T-cell (primary cell): ENCODE data around the gene TM7SF3. TPM values are rescaled to one million over a fixed set of nuclear protein-coding genes. Genes with fewer than 3 reads are reported as not detected.

ENCODE experiments used
- ATAC-seq, 4 experiments: fragments of 200-7000 bp in 3 of 4; fragments of 150-1000 bp in 1 of 4; cut with Tn5 transposase; replicated peaks in 1 of 4; 1 replicate in 3 of 4; 2 replicates in 1 of 4; pipeline ENCODE4 v1.10.0; 2021; ENCODE audit warnings: moderate library complexity in 3 of 4, mild to moderate bottlenecking in 2 of 4, moderate number of reproducible peaks in 1 of 4
- CTCF ChIA-PET, 2 donors: fragments of 300-600 bp; sonication (Branson Sonifier 250); formaldehyde crosslinking; loops; one replicate each; lab custom pipeline; 2022; ENCODE audit warnings: antibody characterized with exemption in 2 of 2; lab: Charles Lee
- POLR2A ChIA-PET, 2 donors: fragments of 300-600 bp; sonication (Branson Sonifier 250); formaldehyde crosslinking; loops; one replicate each; lab custom pipeline; 2022; ENCODE audit warnings: antibody characterized with exemption in 2 of 2; lab: Charles Lee
- DNase-seq, 35 experiments: peaks; one replicate each; pipeline versions ENCODE4 v3.0.0 to v3.0.0-alpha.2; 2013 to 2023
- H3K27ac ChIP-seq: one replicate; pipeline ENCODE4 v1.5.1; 2013; ENCODE audit warnings: low read length
- H3K27me3 ChIP-seq, 2 experiments: replicated peaks in 1 of 2; 1 replicate in 1 of 2; 2 replicates in 1 of 2; pipeline versions ENCODE4 v1.6.1 to v1.7.0; 2013; ENCODE audit warnings: low read length in 1 of 2, mixed read lengths in 1 of 2; ENCODE audit not compliant: control insufficient read depth in 2 of 2, insufficient read depth in 2 of 2; ENCODE audit errors: extremely low read depth in 1 of 2
- H3K36me3 ChIP-seq, 2 donors: 1 replicate in 1 of 2; 2 replicates in 1 of 2; pipeline versions ENCODE4 v1.6.1 to v1.7.0; 2013; ENCODE audit warnings: low read length in 1 of 2; ENCODE audit not compliant: control insufficient read depth in 2 of 2, insufficient read depth in 1 of 2; ENCODE audit errors: extremely low read depth in 1 of 2
- H3K4me1 ChIP-seq, 2 experiments: 1 replicate in 1 of 2; 2 replicates in 1 of 2; pipeline versions ENCODE4 v1.6.1 to v1.7.0; 2013; ENCODE audit warnings: low read length in 2 of 2, mixed read lengths in 1 of 2; ENCODE audit not compliant: insufficient read depth in 2 of 2, control insufficient read depth in 1 of 2; ENCODE audit errors: extremely low read depth in 1 of 2
- H3K4me3 ChIP-seq, 2 donors: 1 replicate in 1 of 2; 2 replicates in 1 of 2; pipeline versions ENCODE4 v1.5.1 to v1.7.0; 2013; ENCODE audit warnings: mild to moderate bottlenecking in 2 of 2, low read length in 1 of 2, moderate library complexity in 1 of 2; ENCODE audit not compliant: control insufficient read depth in 1 of 2; ENCODE audit errors: extremely low read depth in 1 of 2
- H3K9me3 ChIP-seq: 2 replicates; pipeline ENCODE4 v1.7.0; 2013
- H3K27ac Mint-ChIP-seq, 2 donors: one replicate each; pipeline ENCODE4 v1.8.0; 2020 to 2021; ENCODE audit warnings: mild to moderate bottlenecking in 2 of 2, mixed read lengths in 2 of 2
- H3K27me3 Mint-ChIP-seq, 2 donors: one replicate each; pipeline ENCODE4 v1.8.0; 2021 to 2022; ENCODE audit warnings: mixed read lengths in 2 of 2
- H3K36me3 Mint-ChIP-seq: one replicate; pipeline ENCODE4 v1.8.0; 2021; ENCODE audit warnings: mixed read lengths
- H3K4me1 Mint-ChIP-seq, 3 donors: one replicate each; pipeline ENCODE4 v1.8.0; 2020 to 2022; ENCODE audit warnings: mixed read lengths in 3 of 3, mild to moderate bottlenecking in 1 of 3
- H3K4me3 Mint-ChIP-seq, 3 donors: one replicate each; pipeline ENCODE4 v1.8.0; 2020 to 2022; ENCODE audit warnings: mild to moderate bottlenecking in 3 of 3, mixed read lengths in 3 of 3, moderate library complexity in 3 of 3
- H3K9me3 Mint-ChIP-seq, 3 donors: one replicate each; pipeline ENCODE4 v1.8.0; 2020 to 2022; ENCODE audit warnings: mixed read lengths in 3 of 3
- WGBS: methylation state at CpG from one replicate; pipeline ENCODE4 v1.1.5; 2013; ENCODE audit warnings: missing lambda C conversion rate; ENCODE audit not compliant: insufficient coverage; 5-methylcytosine and 5-hydroxymethylcytosine counted together
- total RNA-seq, 35 experiments: library from RNA in 6 of 35; stranded (reverse) in 6 of 35; fragments of 120-200 nt in 1 of 35; gene quantifications; one replicate each; pipeline versions ENCODE4 v1.2.1 to v1.2.4 and lab custom pipeline; 2013 to 2026

TM7SF3 gene
- total RNA-seq, 5 donors from 2014 or later (not counting 1 experiment from before 2014, with no cell fraction given) = 24.9 to 30.6 (median 26.8) TPM

- no peaks in the 10 kb centered on the region for H3K9me3 ChIP-seq
- 92% methylated on average over 2 of the region's 6 CpGs for WGBS
- H3K4me3 ChIP-seq = no peak overlapping the region
- ATAC-seq = no peak
- peaks cover 2 to 4% of the 10 kb centered on the region in 2 experiments for H3K4me1 ChIP-seq
- H3K27ac ChIP-seq = no peak overlapping the region
- peaks cover 5 to 17% of the 10 kb centered on the region in 2 donors for H3K36me3 ChIP-seq
- H3K27ac Mint-ChIP-seq = no peak overlapping the region
- POLR2A ChIA-PET = no interaction called here
- peaks cover 18% of the 10 kb centered on the region for H3K36me3 Mint-ChIP-seq
- CTCF ChIA-PET = interaction anchor here (0.6 to 1.2 kb wide), 4 partner anchors 10 to 789 kb away, joined by 3 to 4 read pairs (median 4); partner anchors contain the start of gene TM7SF3 (in 1 of the 2)
- H3K9me3 Mint-ChIP-seq = no peaks in the 10 kb centered on the region
- H3K4me1 Mint-ChIP-seq = peaks cover 31 to 35% (median 32%) of the 10 kb centered on the region in 3 donors
- H3K27me3 ChIP-seq = no peaks in the 10 kb centered on the region
- no peak for DNase-seq
- H3K27me3 Mint-ChIP-seq = no peaks in the 10 kb centered on the region
- H3K4me3 Mint-ChIP-seq = no peak overlapping the region
Observed at GRCh38 chr12:27003421-27004381, 10.5 kb downstream of the TM7SF3 start.

- Mint-ChIP-seq H3K4me3 (no peak overlapping the region), H3K4me1 (peaks cover 21 to 29% (median 26%) of the 10 kb centered on the region in 3 donors), H3K27me3 (no peaks in the 10 kb centered on the region), H3K36me3 (peaks cover 25% of the 10 kb centered on the region), H3K9me3 (no peaks in the 10 kb centered on the region), H3K27ac (no peak overlapping the region)
- POLR2A ChIA-PET = no interaction called here
- no CpG with 5 or more reads among the region's 5 CpGs for WGBS
- Histone ChIP-seq H3K9me3 (no peaks in the 10 kb centered on the region), H3K27ac (no peak overlapping the region), H3K4me1 (peaks cover 2 to 4% of the 10 kb centered on the region in 2 experiments), H3K36me3 (peaks cover 5 to 24% of the 10 kb centered on the region in 2 donors), H3K4me3 (no peak overlapping the region), H3K27me3 (no peaks in the 10 kb centered on the region)
- no peak for ATAC-seq
- no peak for DNase-seq
- CTCF ChIA-PET = interaction anchor here (0.6 kb wide), 2 partner anchors 60 to 379 kb away, joined by 3 to 7 read pairs; no protein-coding TSS in a partner anchor
Observed at GRCh38 chr12:27002141-27002540, 12.0 kb downstream of the TM7SF3 start.

- H3K4me1 Mint-ChIP-seq = peaks cover 21 to 27% (median 24%) of the 10 kb centered on the region in 3 donors
- Histone ChIP-seq H3K4me1 (peaks cover 2 to 4% of the 10 kb centered on the region in 2 experiments), H3K27me3 (no peaks in the 10 kb centered on the region), H3K36me3 (peaks cover 5 to 26% of the 10 kb centered on the region in 2 donors), H3K9me3 (no peaks in the 10 kb centered on the region), H3K27ac (no peak overlapping the region), H3K4me3 (no peak overlapping the region)
- DNase-seq = no peak
- H3K27me3 Mint-ChIP-seq = no peaks in the 10 kb centered on the region
- POLR2A ChIA-PET = no interaction called here
- ATAC-seq = no peak
- no peak overlapping the region for H3K27ac Mint-ChIP-seq
- H3K4me3 Mint-ChIP-seq = no peak overlapping the region
- 87% methylated on average over 3 of the region's 5 CpGs for WGBS
- CTCF ChIA-PET = interaction anchor here in 1 of 2 donors (0.6 kb wide), 1 partner anchor 59 kb away, joined by 7 read pairs; no protein-coding TSS in a partner anchor
- H3K36me3 Mint-ChIP-seq = peaks cover 26% of the 10 kb centered on the region
- no peaks in the 10 kb centered on the region for H3K9me3 Mint-ChIP-seq
Observed at GRCh38 chr12:27001663-27002062, 12.5 kb downstream of the TM7SF3 start.

- Histone ChIP-seq H3K9me3 (no peaks in the 10 kb centered on the region), H3K27me3 (no peaks in the 10 kb centered on the region), H3K36me3 (peaks cover 5 to 29% of the 10 kb centered on the region in 2 donors), H3K4me3 (no peak overlapping the region), H3K4me1 (peaks cover 2 to 4% of the 10 kb centered on the region in 2 experiments), H3K27ac (no peak overlapping the region)
- H3K4me3 Mint-ChIP-seq = no peak overlapping the region
- H3K36me3 Mint-ChIP-seq = peaks cover 29% of the 10 kb centered on the region
- H3K9me3 Mint-ChIP-seq = no peaks in the 10 kb centered on the region
- no peak overlapping the region for H3K27ac Mint-ChIP-seq
- ATAC-seq (no peak), DNase-seq (no peak)
- peaks cover 21 to 27% (median 24%) of the 10 kb centered on the region in 3 donors for H3K4me1 Mint-ChIP-seq
- no peaks in the 10 kb centered on the region for H3K27me3 Mint-ChIP-seq
- CTCF ChIA-PET = interaction anchor here in 1 of 2 donors (0.7 kb wide), 1 partner anchor 146 kb away, joined by 3 read pairs; no protein-coding TSS in a partner anchor
- WGBS = no CpG with 5 or more reads among the region's 1 CpG
- POLR2A ChIA-PET = no interaction called here
Observed at GRCh38 chr12:27000961-27001360, 13.2 kb downstream of the TM7SF3 start.

GRCh38 chr12:26997003-26997402 lies 17.2 kb downstream of the TM7SF3 start:
- H3K9me3 Mint-ChIP-seq = no peaks in the 10 kb centered on the region
- Histone ChIP-seq H3K27ac (no peak overlapping the region), H3K4me3 (no peak overlapping the region), H3K9me3 (no peaks in the 10 kb centered on the region), H3K4me1 (peaks cover 2 to 4% of the 10 kb centered on the region in 2 experiments), H3K36me3 (peaks cover 5 to 51% of the 10 kb centered on the region in 2 donors), H3K27me3 (no peaks in the 10 kb centered on the region)
- H3K27me3 Mint-ChIP-seq = no peaks in the 10 kb centered on the region
- no CpG with 5 or more reads among the region's 2 CpGs for WGBS
- ChIA-PET CTCF (interaction anchor here (0.7 to 1.5 kb wide), 2 partner anchors 17 to 42 kb away, joined by 5 read pairs; partner anchors contain the start of gene TM7SF3 (in 1 of the 2)), POLR2A (no interaction called here)
- no peak for ATAC-seq
- H3K36me3 Mint-ChIP-seq = peaks cover 46% of the 10 kb centered on the region
- H3K4me3 Mint-ChIP-seq = no peak overlapping the region
- DNase-seq = no peak
- H3K27ac Mint-ChIP-seq = no peak overlapping the region
- H3K4me1 Mint-ChIP-seq = peaks cover 4 to 19% (median 9%) of the 10 kb centered on the region in 3 donors

DNA sequence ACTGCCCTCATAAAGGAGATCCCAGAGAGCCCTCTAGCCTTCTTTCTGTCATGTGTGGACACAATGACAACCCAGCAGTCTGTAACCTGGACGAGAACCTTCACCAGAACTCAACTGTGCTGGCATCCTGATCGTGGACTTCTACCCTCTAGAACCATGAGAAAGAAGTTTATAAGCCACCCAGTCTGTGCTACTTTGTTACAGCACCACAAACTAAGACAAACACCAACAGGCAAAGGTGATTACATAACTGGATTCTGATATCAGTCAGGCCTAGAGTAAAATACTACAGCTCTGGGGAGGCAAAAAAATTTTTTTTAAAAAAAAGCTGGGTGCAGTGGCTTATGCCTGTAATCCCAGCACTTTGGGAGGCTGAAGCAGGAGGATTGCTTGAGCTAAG lies 18.5 kb downstream of the TM7SF3 start:
- peaks cover 0 to 8% (median under 1%) of the 10 kb centered on the region in 3 donors for H3K4me1 Mint-ChIP-seq
- H3K4me3 Mint-ChIP-seq = no peak overlapping the region
- no peaks in the 10 kb centered on the region for H3K4me1 ChIP-seq
- H3K27ac ChIP-seq = no peak overlapping the region
- 94% methylated on average over 2 of the region's 2 CpGs for WGBS
- ATAC-seq = no peak
- H3K4me3 ChIP-seq = no peak overlapping the region
- CTCF ChIA-PET = interaction anchor here in 1 of 2 donors (0.5 kb wide), 1 partner anchor 10 kb away, joined by 3 read pairs; no protein-coding TSS in a partner anchor
- peaks cover 48% of the 10 kb centered on the region for H3K36me3 Mint-ChIP-seq
- DNase-seq = no peak
- no peak overlapping the region for H3K27ac Mint-ChIP-seq
- H3K27me3 ChIP-seq = no peaks in the 10 kb centered on the region
- H3K9me3 ChIP-seq = no peaks in the 10 kb centered on the region
- no peaks in the 10 kb centered on the region for H3K27me3 Mint-ChIP-seq
- no peaks in the 10 kb centered on the region for H3K9me3 Mint-ChIP-seq
- POLR2A ChIA-PET = interaction anchor here in 1 of 2 donors (0.6 kb wide), 1 partner anchor 47 kb away, joined by 4 read pairs; no protein-coding TSS in a partner anchor
- peaks cover 4 to 48% of the 10 kb centered on the region in 2 donors for H3K36me3 ChIP-seq
